OCI-LY3 (cell line): Measurements from ENCODE around the gene ATP7A.

Source experiments
- H2AFZ ChIP-seq: fragments of 200-600, 300-600 bp; shearing (Covaris generic); 2 replicates; pipeline ENCODE4 v1.6.0; 2014; ENCODE audit warnings: antibody characterized with exemption, low read depth, low read length
- H3K27ac ChIP-seq: fragments of 200-600, 300-600 bp; sonication (generic); 2 replicates; pipeline ENCODE4 v1.5.1; 2014; ENCODE audit warnings: mild to moderate bottlenecking, low read length, moderate library complexity, mixed read lengths
- H3K27me3 ChIP-seq: fragments of 200-600, 300-600 bp; sonication (generic); 2 replicates; pipeline ENCODE4 v1.6.1; 2014; ENCODE audit warnings: low read depth, low read length, mixed read lengths
- H3K36me3 ChIP-seq: fragments of 200-600, 300-600 bp; sonication (generic); replicated peaks from 2 replicates; pipeline ENCODE3; 2014; ENCODE audit warnings: low read depth, low read length, mixed read lengths
- H3K4me1 ChIP-seq: fragments of 300-600, 200-600 bp; sonication (generic); 2 replicates; pipeline ENCODE4 v1.6.1; 2014; ENCODE audit warnings: low read length, mixed read lengths
- H3K4me2 ChIP-seq: fragments of 200-600, 300-600 bp; sonication (generic); 2 replicates; pipeline ENCODE4 v1.6.1; 2014; ENCODE audit warnings: low read length, mixed read lengths
- H3K4me3 ChIP-seq: fragments of 300-600, 200-600 bp; sonication (generic); 2 replicates; pipeline ENCODE4 v1.5.1; 2014; ENCODE audit warnings: antibody characterized with exemption, mild to moderate bottlenecking, low read length, moderate library complexity
- H3K79me2 ChIP-seq: fragments of 300-600, 200-600 bp; shearing (Covaris generic); 2 replicates; pipeline ENCODE4 v1.6.1; 2014; ENCODE audit warnings: mild to moderate bottlenecking, low read length, mixed read lengths
- H3K9ac ChIP-seq: fragments of 300-600, 200-600 bp; shearing (Covaris generic); 2 replicates; pipeline ENCODE4 v1.6.0; 2014; ENCODE audit warnings: mild to moderate bottlenecking, low read length, moderate library complexity
- H3K9me3 ChIP-seq: fragments of 200-600, 300-600 bp; shearing (Covaris generic); 2 replicates; pipeline ENCODE4 v1.6.1; 2014; ENCODE audit warnings: low read length, mixed read lengths; ENCODE audit not compliant: insufficient read depth
- H4K20me1 ChIP-seq: fragments of 200-600, 300-600 bp; sonication (generic); 2 replicates; pipeline ENCODE4 v1.6.1; 2016; ENCODE audit warnings: low read length, mixed read lengths; ENCODE audit not compliant: insufficient read depth
- EZH2phosphoT487 ChIP-seq: fragments of 200-600 bp; shearing (Covaris generic); IDR thresholded peaks from 2 replicates; pipeline ENCODE4 v1.6.1; 2018; ENCODE audit warnings: antibody characterized with exemption, mixed run types, low read depth
- TF ChIP-seq, protein P1 (sequence below): fragments of 200-600, 300-600 bp; sonication (generic); IDR thresholded peaks from 2 replicates; pipeline ENCODE4 v1.5.1; 2014; ENCODE audit warnings: antibody characterized with exemption, low read length, low read depth

The ATP7A gene

DNA sequence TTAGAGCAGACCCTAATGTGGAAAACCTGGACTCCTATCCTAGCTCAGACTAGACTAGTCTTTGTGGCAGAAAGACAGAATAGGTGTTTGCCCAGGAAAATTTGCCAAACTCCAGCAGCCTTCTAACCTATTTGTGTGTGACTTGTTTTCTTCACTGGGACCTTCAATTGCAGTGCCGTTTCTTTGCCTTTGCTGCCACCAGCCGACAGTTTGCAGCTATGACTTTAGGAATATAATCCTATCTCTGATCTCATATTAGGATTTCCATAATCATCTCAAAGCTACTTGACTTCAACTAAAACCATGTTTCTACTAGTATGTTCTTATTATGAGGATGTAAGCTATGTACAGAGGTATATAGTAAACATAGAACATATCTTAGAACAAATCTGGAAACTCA is 119.2 kb downstream of the ATP7A start:
- Histone ChIP-seq H2AFZ (no peak overlapping the region), H3K79me2 (no peaks in the 10 kb centered on the region), H3K27ac (no peak overlapping the region), H3K27me3 (no peaks in the 10 kb centered on the region), H3K36me3 (no peaks in the 10 kb centered on the region), H3K4me3 (no peak overlapping the region), H3K9me3 (no peaks in the 10 kb centered on the region), H4K20me1 (no peaks in the 10 kb centered on the region), H3K4me1 (peaks cover 5% of the 10 kb centered on the region), H3K9ac (no peak overlapping the region), H3K4me2 (no peak overlapping the region)
- TF ChIP-seq, protein P1, sequence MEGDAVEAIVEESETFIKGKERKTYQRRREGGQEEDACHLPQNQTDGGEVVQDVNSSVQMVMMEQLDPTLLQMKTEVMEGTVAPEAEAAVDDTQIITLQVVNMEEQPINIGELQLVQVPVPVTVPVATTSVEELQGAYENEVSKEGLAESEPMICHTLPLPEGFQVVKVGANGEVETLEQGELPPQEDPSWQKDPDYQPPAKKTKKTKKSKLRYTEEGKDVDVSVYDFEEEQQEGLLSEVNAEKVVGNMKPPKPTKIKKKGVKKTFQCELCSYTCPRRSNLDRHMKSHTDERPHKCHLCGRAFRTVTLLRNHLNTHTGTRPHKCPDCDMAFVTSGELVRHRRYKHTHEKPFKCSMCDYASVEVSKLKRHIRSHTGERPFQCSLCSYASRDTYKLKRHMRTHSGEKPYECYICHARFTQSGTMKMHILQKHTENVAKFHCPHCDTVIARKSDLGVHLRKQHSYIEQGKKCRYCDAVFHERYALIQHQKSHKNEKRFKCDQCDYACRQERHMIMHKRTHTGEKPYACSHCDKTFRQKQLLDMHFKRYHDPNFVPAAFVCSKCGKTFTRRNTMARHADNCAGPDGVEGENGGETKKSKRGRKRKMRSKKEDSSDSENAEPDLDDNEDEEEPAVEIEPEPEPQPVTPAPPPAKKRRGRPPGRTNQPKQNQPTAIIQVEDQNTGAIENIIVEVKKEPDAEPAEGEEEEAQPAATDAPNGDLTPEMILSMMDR, result peak; percentile 77
- no peak for TF ChIP-seq EZH2phosphoT487

DNA sequence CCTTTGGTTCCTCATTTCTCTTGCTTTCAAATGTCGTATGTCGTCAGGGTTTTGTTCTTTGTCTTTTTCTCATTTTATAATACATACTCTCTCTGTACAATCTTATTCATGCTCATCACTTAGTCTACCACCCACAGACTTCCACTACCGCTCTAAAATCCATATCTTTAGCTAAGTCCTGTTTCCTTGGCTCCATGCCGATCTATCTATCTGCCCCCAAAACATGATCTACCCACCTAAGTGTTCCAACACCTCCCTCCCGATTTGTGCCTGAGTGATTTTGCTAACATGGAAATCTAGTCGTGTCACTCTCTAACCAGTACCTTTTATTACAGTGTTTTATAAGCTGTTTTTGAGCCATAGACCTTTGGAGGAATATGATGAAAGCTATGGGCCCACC is 124.6 kb downstream of the ATP7A start:
- H3K79me2 ChIP-seq, result no peaks in the 10 kb centered on the region
- peaks cover 5% of the 10 kb centered on the region for H3K4me1 ChIP-seq
- H3K4me2 ChIP-seq, result no peak overlapping the region
- no peak overlapping the region for H3K9ac ChIP-seq
- H3K36me3 ChIP-seq, result no peaks in the 10 kb centered on the region
- no peak overlapping the region for H2AFZ ChIP-seq
- no peak for TF ChIP-seq EZH2phosphoT487
- TF ChIP-seq, protein P1, result no peak
- no peaks in the 10 kb centered on the region for H4K20me1 ChIP-seq
- no peak overlapping the region for H3K27ac ChIP-seq
- H3K9me3 ChIP-seq, result no peaks in the 10 kb centered on the region
- H3K27me3 ChIP-seq, result no peaks in the 10 kb centered on the region
- no peak overlapping the region for H3K4me3 ChIP-seq

DNA sequence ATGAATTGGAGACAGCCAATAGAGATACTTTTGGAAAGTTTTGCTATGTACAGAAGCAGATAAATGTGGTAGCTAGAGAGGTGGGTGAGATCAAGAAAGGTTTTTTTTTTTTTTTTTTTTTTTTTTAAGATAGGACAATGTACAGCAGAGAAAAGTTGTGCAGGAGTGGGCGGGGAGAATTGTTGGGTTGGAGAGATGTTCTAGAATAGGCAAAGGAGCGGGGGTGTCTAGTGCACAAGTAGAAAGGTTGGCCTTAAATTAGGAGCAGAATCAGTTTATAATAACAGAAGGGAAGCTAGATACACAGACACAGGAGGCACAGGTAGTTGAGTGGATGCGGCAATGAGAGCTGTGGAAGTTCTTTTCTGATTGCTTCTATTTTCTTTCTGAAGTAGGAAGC is 127.4 kb downstream of the ATP7A start:
- no peak overlapping the region for H3K27ac ChIP-seq
- H3K9me3 ChIP-seq, result no peaks in the 10 kb centered on the region
- no peak overlapping the region for H3K4me2 ChIP-seq
- no peaks in the 10 kb centered on the region for H3K79me2 ChIP-seq
- no peaks in the 10 kb centered on the region for H3K27me3 ChIP-seq
- H3K4me1 ChIP-seq, result no peaks in the 10 kb centered on the region
- no peaks in the 10 kb centered on the region for H3K36me3 ChIP-seq
- no peak overlapping the region for H2AFZ ChIP-seq
- H4K20me1 ChIP-seq, result no peaks in the 10 kb centered on the region
- TF ChIP-seq, protein P1, result no peak
- TF ChIP-seq EZH2phosphoT487, result no peak
- H3K9ac ChIP-seq, result no peak overlapping the region
- H3K4me3 ChIP-seq, result no peak overlapping the region

DNA sequence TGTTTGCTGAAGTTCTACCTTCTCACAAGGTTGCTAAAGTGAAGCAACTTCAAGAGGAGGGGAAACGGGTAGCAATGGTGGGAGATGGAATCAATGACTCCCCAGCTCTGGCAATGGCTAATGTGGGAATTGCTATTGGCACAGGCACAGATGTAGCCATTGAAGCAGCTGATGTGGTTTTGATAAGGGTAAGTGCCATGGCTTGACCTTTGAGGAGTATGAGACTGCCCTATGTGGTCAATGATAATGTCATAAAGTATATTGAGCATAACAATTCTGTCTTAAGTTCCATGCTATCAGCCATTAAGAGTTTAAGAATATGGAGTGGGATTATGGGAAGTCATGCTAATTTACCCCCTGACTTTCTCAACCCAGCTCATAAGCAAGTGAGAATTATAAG is 132.1 kb downstream of the ATP7A start:
- Histone ChIP-seq H3K27ac (no peak overlapping the region), H3K9ac (no peak overlapping the region), H3K27me3 (no peaks in the 10 kb centered on the region), H3K79me2 (no peaks in the 10 kb centered on the region), H3K4me2 (no peak overlapping the region), H3K9me3 (no peaks in the 10 kb centered on the region), H2AFZ (no peak overlapping the region), H3K4me3 (no peak overlapping the region), H4K20me1 (no peaks in the 10 kb centered on the region), H3K4me1 (no peaks in the 10 kb centered on the region), H3K36me3 (no peaks in the 10 kb centered on the region)
- TF ChIP-seq EZH2phosphoT487, result no peak

DNA sequence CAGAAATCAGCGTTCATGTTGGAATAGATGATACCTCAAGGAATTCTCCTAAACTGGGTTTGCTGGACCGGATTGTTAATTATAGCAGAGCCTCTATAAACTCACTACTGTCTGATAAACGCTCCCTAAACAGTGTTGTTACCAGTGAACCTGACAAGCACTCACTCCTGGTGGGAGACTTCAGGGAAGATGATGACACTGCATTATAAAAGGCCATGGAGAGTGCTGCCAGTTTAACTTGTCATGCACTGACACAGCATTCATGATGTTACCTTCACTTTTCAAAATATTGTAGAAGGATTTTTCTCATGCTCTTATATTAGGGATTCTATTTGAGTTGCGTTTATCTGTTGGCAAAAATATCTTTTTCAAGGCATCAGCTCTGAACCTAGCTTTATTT is 135.9 kb downstream of the ATP7A start:
- no peak overlapping the region for H2AFZ ChIP-seq

More for the DNA sequence above, 135.9 kb downstream of the ATP7A start:
- Histone ChIP-seq H3K4me1 (no peaks in the 10 kb centered on the region), H3K27ac (no peak overlapping the region), H3K27me3 (no peaks in the 10 kb centered on the region), H3K9me3 (no peaks in the 10 kb centered on the region), H3K9ac (no peak overlapping the region), H4K20me1 (no peaks in the 10 kb centered on the region), H3K4me3 (no peak overlapping the region), H3K36me3 (no peaks in the 10 kb centered on the region), H3K4me2 (no peak overlapping the region), H3K79me2 (no peaks in the 10 kb centered on the region)
- TF ChIP-seq EZH2phosphoT487, result no peak
- TF ChIP-seq, protein P1, result no peak
